HCT116 (cell line): ENCODE measurements around the gene C11orf21. TPM values are rescaled to one million over a fixed set of nuclear protein-coding genes. Genes with fewer than 3 reads are reported as not detected.

ENCODE experiments used
- ATAC-seq: fragments of 200-7000 bp; cut with Tn5 transposase; 2 replicates; pipeline ENCODE4 v1.9.1; 2020; ENCODE audit warnings: mild to moderate bottlenecking, moderate library complexity
- BruUV-seq: library from RNA; stranded (reverse); fragments of 400-500 nt; replicated peaks from 2 replicates; lab custom pipeline; 2021; lab: Mats Ljungman, UMichigan
- CTCF ChIA-PET: fragments of 300-600 bp; sonication (Branson Sonifier 250); formaldehyde crosslinking; loops from one replicate; lab custom pipeline; 2021; ENCODE audit warnings: antibody characterized with exemption; lab: Charles Lee
- POLR2A ChIA-PET: fragments of 300-600, 350-600 bp; sonication (Branson Sonifier 250); formaldehyde crosslinking; loops from one replicate; lab custom pipeline; 2021; ENCODE audit warnings: antibody characterized with exemption; lab: Charles Lee
- RAD21 ChIA-PET, 2 experiments: fragments of 300-600 bp; sonication (Branson Sonifier 250); formaldehyde crosslinking; loops; one replicate each; lab custom pipeline; 2023; ENCODE audit warnings: low total read pairs in 2 of 2; ENCODE audit not compliant: uncharacterized antibody in 2 of 2, unreplicated experiment in 2 of 2, low non-redundant PET in 1 of 2; lab: Charles Lee
- DNase-seq: peaks from one replicate; pipeline ENCODE4 v3.0.0-alpha.2; 2010; ENCODE audit warnings: low read depth, low spot score
- H2AFZ ChIP-seq: fragments of 200-600 bp; shearing (Covaris generic), sonication (generic); 2 replicates; pipeline ENCODE4 v1.6.1; 2017; ENCODE audit warnings: low read depth, mixed run types, mixed read lengths, antibody characterized with exemption, low read length; ENCODE audit not compliant: poor library complexity, severe bottlenecking
- H3K27ac ChIP-seq: 2 replicates; pipeline ENCODE4 v1.5.1; 2012; ENCODE audit warnings: low read depth, low read length
- H3K27me3 ChIP-seq: fragments of 200-600 bp; sonication (generic); 2 replicates; pipeline ENCODE4 v1.6.1; 2016; ENCODE audit warnings: mixed run types, low read length, mixed read lengths; ENCODE audit not compliant: insufficient read depth
- H3K36me3 ChIP-seq, 2 experiments: fragments of 200-500 bp in 1 of 2; fragments of 200-600 bp in 1 of 2; sonication (Bioruptor generic) in 1 of 2; sonication (generic) in 1 of 2; 2 replicates each; pipeline versions ENCODE4 v1.5.1 to v1.6.1; 2014 to 2016; ENCODE audit warnings: low read length in 2 of 2, inconsistent platforms in 1 of 2, mixed read lengths in 1 of 2, mixed run types in 1 of 2; ENCODE audit not compliant: insufficient read depth in 2 of 2, control insufficient read depth in 1 of 2
- H3K4me1 ChIP-seq, 2 experiments: fragments of 200-600 bp in 1 of 2; sonication (generic) in 1 of 2; 2 replicates each; pipeline versions ENCODE4 v1.5.1 to v1.6.1; 2012 to 2017; ENCODE audit warnings: low read length in 2 of 2, inconsistent platforms in 1 of 2, mild to moderate bottlenecking in 1 of 2, mixed read lengths in 1 of 2, mixed run types in 1 of 2, moderate library complexity in 1 of 2; ENCODE audit not compliant: insufficient read depth in 2 of 2, control insufficient read depth in 1 of 2
- H3K4me2 ChIP-seq: fragments of 200-600 bp; sonication (generic); 2 replicates; pipeline ENCODE4 v1.6.1; 2017; ENCODE audit warnings: mixed run types, low read length, mixed read lengths
- H3K4me3 ChIP-seq, 2 experiments: fragments of 200-600 bp in 1 of 2; sonication (generic) in 1 of 2; replicated peaks in 1 of 2; 2 replicates each; pipeline ENCODE4 v1.5.1; 2011 to 2016; ENCODE audit warnings: low read length in 2 of 2, control low read depth in 1 of 2, low read depth in 1 of 2, mild to moderate bottlenecking in 1 of 2, mixed read lengths in 1 of 2, mixed run types in 1 of 2
- H3K79me2 ChIP-seq: fragments of 200-600 bp; sonication (generic); 2 replicates; pipeline ENCODE4 v1.6.1; 2017; ENCODE audit warnings: mild to moderate bottlenecking, mixed run types, low read length, moderate library complexity, mixed read lengths; ENCODE audit not compliant: insufficient read depth
- H3K9ac ChIP-seq: fragments of 200-600 bp; sonication (generic); 2 replicates; pipeline ENCODE4 v1.6.1; 2016; ENCODE audit warnings: low read length, mixed read lengths
- H3K9me2 ChIP-seq: fragments of 200-600 bp; sonication (generic), shearing (Covaris generic); 2 replicates; pipeline ENCODE4 v1.6.1; 2017; ENCODE audit warnings: mixed run types, mild to moderate bottlenecking, moderate library complexity; ENCODE audit not compliant: insufficient read depth
- H3K9me3 ChIP-seq, 2 experiments: fragments of 200-500 bp in 1 of 2; fragments of 200-600 bp in 1 of 2; sonication (Bioruptor generic) in 1 of 2; sonication (generic) in 1 of 2; 2 replicates each; pipeline ENCODE4 v1.6.1; 2014 to 2017; ENCODE audit warnings: low read length in 2 of 2, mixed read lengths in 2 of 2, inconsistent platforms in 1 of 2, low read depth in 1 of 2, mild to moderate bottlenecking in 1 of 2, mixed run types in 1 of 2, moderate library complexity in 1 of 2; ENCODE audit not compliant: control insufficient read depth in 1 of 2, insufficient read depth in 1 of 2
- H4K20me1 ChIP-seq: fragments of 200-600 bp; sonication (generic), shearing (Covaris generic); 2 replicates; pipeline ENCODE4 v1.6.1; 2017; ENCODE audit warnings: mixed run types, mild to moderate bottlenecking, moderate library complexity; ENCODE audit not compliant: insufficient read depth
- EZH2 ChIP-seq: fragments of 200-600 bp; sonication (generic); IDR thresholded peaks from 2 replicates; pipeline ENCODE4 v1.6.1; 2017; ENCODE audit warnings: antibody characterized with exemption, mixed run types
- FOSL1 ChIP-seq: IDR thresholded peaks from 2 replicates; pipeline ENCODE4 v1.6.1; 2012; ENCODE audit warnings: low read depth
- JUND ChIP-seq: IDR thresholded peaks from 2 replicates; pipeline ENCODE4 v1.6.1; 2012
- POLR2A ChIP-seq: IDR thresholded peaks from 2 replicates; pipeline ENCODE4 v1.7.0; 2011; ENCODE audit warnings: borderline replicate concordance; ENCODE audit not compliant: insufficient read depth, insufficient read length; ENCODE audit errors: extremely low read depth
- POLR2AphosphoS5 ChIP-seq: IDR thresholded peaks from 2 replicates; pipeline ENCODE4 v1.6.1; 2011; ENCODE audit warnings: mild to moderate bottlenecking, low read depth, low read length, moderate library complexity
- RAD21 ChIP-seq: IDR thresholded peaks from 2 replicates; pipeline ENCODE4 v1.6.1; 2012; ENCODE audit warnings: low read depth, mild to moderate bottlenecking
- SIN3A ChIP-seq: IDR thresholded peaks from 2 replicates; pipeline ENCODE4 v1.6.1; 2012; ENCODE audit warnings: low read depth
- SP1 ChIP-seq: IDR thresholded peaks from 2 replicates; pipeline ENCODE4 v1.6.1; 2012; ENCODE audit warnings: low read depth
- SRF ChIP-seq: IDR thresholded peaks from 2 replicates; pipeline ENCODE4 v1.6.1; 2012; ENCODE audit warnings: low read depth
- TCF7L2 ChIP-seq: IDR thresholded peaks from 2 replicates; pipeline ENCODE4 v1.7.0; 2011; ENCODE audit warnings: borderline replicate concordance, inconsistent platforms; ENCODE audit not compliant: insufficient read depth, insufficient read length; ENCODE audit errors: extremely low read depth
- YY1 ChIP-seq: IDR thresholded peaks from 2 replicates; pipeline ENCODE4 v1.6.1; 2011; ENCODE audit warnings: low read length, low read depth, moderate library complexity, mild to moderate bottlenecking; ENCODE audit not compliant: insufficient replicate concordance; ENCODE audit errors: extremely low read depth
- ZFX ChIP-seq: fragments of 450-650 bp; IDR thresholded peaks from 2 replicates; pipeline ENCODE4 v1.6.1; 2017
- ZNF274 ChIP-seq: fragments of 200-500 bp; sonication (Bioruptor generic); IDR thresholded peaks from 2 replicates; pipeline ENCODE4 v1.6.1; 2014; ENCODE audit warnings: mild to moderate bottlenecking, low read depth, low read length, inconsistent platforms
- intact Hi-C: fragments of 100-400 bp; cut with micrococcal nuclease; formaldehyde crosslinking; loops from 2 replicates; pipeline ENCODE4 v1.10.0; 2022
- total RNA-seq: library from RNA; stranded (reverse); gene quantifications from one replicate; pipeline ENCODE4 v1.2.1, GENCODE V29; 2021; ENCODE audit not compliant: unreplicated experiment
- TF ChIP-seq, protein P1 (sequence below): IDR thresholded peaks from 2 replicates; pipeline ENCODE4 v1.6.1; 2011; ENCODE audit warnings: mild to moderate bottlenecking, low read length, moderate library complexity; ENCODE audit not compliant: insufficient replicate concordance; ENCODE audit errors: extremely low read depth
- TF ChIP-seq, protein P2 (sequence below): IDR thresholded peaks from 2 replicates; pipeline ENCODE4 v1.6.1; 2012
- TF ChIP-seq, protein P3 (sequence below): IDR thresholded peaks from 2 replicates; pipeline ENCODE4 v1.6.1; 2012

Gene C11orf21
- total RNA-seq, 1 experiment from 2014 or later, result not detected

DNA sequence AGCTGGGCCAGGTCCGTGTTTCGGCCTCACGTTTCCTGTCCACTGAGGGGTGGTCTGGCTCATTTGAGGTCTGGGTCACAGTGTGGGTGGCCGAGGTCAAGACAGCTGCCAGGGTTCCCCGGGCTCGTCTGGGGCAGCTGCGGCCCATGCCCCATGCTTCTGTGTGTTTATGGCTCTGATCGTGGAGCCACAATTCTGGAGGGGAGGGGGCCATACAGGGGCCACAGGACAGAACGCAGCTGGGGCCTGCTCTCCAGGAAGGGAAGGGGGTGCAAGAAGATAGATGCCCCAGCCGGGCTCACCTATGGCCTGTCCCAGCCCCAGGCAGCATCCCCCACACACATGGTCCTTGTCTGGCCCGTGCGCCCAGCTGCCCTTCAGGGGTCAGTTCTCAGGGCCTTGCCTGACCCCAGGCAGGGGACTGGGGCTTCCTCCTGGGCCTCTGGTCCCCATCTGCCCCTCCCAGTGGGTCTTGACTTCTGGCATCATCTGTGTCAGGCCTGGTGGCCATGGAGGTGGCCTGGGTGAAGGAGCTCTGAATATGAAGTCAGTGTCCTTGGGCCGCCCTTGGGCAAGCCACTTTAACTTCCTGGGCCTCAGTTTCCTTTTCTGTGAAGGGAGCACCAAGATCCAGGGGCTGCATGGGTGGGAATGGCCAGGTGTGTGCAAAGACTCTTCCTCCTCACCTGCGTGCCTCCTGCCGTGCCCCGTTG is 8.5 kb upstream of the C11orf21 start:
- POLR2A ChIA-PET, result no interaction called here
- CTCF ChIA-PET, result interaction anchor here (1.1 to 1.4 kb wide), 2 partner anchors 90 to 111 kb away, joined by 3 to 4 read pairs; partner anchors contain the start of gene TSSC4

More for the DNA sequence above, 8.5 kb upstream of the C11orf21 start:
- Histone ChIP-seq H3K4me1 (peaks cover 0 to 18% of the 10 kb centered on the region in 2 experiments), H3K27me3 (no peaks in the 10 kb centered on the region), H3K36me3 (no peaks in the 10 kb centered on the region), H2AFZ (no peak overlapping the region), H3K4me2 (no peak overlapping the region), H3K9me2 (no peaks in the 10 kb centered on the region), H3K27ac (no peak overlapping the region), H3K4me3 (no peak overlapping the region), H4K20me1 (no peaks in the 10 kb centered on the region), H3K79me2 (no peaks in the 10 kb centered on the region), H3K9ac (no peak overlapping the region), H3K9me3 (no peaks in the 10 kb centered on the region)
- no TSS peak for BruUV-seq
- no peak for TF ChIP-seq JUND
- TF ChIP-seq SIN3A, result no peak
- TF ChIP-seq, protein P1, sequence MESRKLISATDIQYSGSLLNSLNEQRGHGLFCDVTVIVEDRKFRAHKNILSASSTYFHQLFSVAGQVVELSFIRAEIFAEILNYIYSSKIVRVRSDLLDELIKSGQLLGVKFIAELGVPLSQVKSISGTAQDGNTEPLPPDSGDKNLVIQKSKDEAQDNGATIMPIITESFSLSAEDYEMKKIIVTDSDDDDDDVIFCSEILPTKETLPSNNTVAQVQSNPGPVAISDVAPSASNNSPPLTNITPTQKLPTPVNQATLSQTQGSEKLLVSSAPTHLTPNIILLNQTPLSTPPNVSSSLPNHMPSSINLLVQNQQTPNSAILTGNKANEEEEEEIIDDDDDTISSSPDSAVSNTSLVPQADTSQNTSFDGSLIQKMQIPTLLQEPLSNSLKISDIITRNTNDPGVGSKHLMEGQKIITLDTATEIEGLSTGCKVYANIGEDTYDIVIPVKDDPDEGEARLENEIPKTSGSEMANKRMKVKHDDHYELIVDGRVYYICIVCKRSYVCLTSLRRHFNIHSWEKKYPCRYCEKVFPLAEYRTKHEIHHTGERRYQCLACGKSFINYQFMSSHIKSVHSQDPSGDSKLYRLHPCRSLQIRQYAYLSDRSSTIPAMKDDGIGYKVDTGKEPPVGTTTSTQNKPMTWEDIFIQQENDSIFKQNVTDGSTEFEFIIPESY, result no peak
- TF ChIP-seq, protein P2, sequence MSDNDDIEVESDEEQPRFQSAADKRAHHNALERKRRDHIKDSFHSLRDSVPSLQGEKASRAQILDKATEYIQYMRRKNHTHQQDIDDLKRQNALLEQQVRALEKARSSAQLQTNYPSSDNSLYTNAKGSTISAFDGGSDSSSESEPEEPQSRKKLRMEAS, result no peak
- TF ChIP-seq, protein P3, sequence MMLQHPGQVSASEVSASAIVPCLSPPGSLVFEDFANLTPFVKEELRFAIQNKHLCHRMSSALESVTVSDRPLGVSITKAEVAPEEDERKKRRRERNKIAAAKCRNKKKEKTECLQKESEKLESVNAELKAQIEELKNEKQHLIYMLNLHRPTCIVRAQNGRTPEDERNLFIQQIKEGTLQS, result no peak
- TF ChIP-seq TCF7L2, result no peak
- TF ChIP-seq SP1, result no peak
- no peak for TF ChIP-seq POLR2AphosphoS5
- TF ChIP-seq ZNF274, result no peak
- no peak for TF ChIP-seq POLR2A
- TF ChIP-seq YY1, result no peak
- TF ChIP-seq SRF, result no peak
- TF ChIP-seq ZFX, result no peak
- no peak for TF ChIP-seq EZH2
- no peak for TF ChIP-seq RAD21
- no peak for TF ChIP-seq FOSL1
- DNase-seq (no peak), ATAC-seq (no peak)
- RAD21 ChIA-PET, result no interaction called here
- intact Hi-C loops, result no loop called here
